Measurements from ENCODE around the gene P2RY11.

The P2RY11 gene

DNA sequence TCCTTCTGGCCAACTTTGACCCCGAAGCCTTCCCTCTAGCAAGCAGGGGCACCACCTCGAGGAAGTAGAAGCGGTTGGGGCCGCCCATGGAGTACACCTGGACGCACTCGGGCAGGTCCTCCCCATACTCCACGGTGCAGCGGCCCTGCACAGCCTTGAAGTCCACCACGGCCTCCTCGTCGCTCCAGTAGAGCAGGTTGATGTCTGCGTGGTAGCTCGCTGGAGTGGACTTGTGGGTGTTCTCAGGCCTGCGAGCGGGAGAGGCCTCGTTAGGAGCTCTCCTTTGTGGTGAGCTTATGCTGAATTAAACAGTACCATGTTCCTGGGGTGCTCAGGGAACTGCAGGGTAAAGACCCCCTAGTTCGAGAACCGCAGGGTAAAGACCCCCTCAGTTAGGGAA lies 30.5 kb downstream of the P2RY11 start:
- DNase-seq = no peak

DNA sequence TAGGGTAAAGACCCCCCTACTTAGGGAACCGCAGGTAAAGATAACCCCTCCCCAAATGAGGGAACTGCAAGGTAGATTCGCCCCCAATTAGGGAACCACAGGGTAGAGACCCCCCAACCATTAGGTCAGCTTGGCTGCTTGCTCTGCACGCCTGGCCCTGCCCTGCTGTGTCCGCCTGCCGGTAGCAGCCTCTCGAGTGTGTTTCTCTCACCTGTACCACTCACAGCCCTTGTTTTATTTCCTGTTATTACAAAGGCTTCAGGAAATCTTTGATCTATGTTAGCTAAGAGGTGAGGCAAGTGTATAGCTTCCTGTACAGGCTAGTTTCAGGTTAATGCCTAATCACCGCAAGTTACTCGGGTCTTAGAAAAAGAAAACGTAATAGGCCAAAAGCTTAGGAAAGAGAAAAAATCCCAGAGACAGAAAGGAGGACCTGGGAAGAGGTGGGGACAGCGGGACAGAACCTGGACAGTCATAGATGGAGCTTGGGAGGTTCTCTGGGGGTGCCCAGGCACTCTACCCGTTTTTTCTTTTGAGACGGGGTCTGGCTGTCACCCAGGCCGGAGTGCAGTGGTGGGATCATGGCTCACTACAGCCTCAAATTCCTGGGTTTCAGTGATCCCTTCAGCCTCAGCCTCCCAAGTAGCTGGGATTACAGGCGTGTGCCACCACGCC lies 31.3 kb downstream of the P2RY11 start:
- DNase-seq = peak; percentile 79

DNA sequence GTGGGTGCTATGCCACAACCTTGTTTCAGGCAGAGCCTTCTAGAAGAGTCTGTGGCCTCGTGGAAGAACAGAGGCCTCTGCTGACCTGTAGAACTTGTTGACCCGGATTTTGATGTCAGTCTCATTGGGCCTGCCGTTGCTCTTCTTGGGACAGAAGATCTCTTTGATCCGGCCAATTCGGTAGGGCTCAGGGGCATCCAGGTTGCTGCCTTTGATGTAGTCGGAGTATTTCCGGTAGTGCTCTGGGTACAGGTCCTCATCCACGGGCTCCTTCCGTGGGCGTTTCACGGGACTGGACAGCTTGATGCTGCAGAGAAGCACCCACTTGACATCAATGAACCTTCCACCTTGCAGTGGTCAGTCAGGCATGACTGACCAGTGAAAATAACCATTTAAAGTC lies 32.2 kb downstream of the P2RY11 start:
- DNase-seq = peak; percentile 71

DNA sequence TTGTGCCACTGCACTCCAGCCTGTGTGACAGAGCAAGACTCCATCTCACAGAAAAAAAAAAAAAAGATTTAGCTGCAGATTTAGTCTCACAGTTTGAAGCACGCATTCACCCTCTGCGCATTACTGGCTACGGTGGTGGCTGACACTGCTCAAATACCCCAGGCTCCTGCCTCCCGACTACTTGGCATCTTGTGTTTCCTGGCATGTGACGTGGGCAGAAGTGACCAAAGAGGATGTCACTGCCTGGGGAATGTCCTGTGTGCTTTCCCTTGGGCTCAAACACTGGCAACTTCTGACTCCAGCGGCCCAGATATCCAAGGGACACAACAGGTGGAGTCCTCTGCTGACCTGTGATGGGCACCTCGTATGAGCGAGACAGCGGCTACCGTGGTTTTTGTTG lies 32.9 kb downstream of the P2RY11 start:
- DNase-seq = no peak

DNA sequence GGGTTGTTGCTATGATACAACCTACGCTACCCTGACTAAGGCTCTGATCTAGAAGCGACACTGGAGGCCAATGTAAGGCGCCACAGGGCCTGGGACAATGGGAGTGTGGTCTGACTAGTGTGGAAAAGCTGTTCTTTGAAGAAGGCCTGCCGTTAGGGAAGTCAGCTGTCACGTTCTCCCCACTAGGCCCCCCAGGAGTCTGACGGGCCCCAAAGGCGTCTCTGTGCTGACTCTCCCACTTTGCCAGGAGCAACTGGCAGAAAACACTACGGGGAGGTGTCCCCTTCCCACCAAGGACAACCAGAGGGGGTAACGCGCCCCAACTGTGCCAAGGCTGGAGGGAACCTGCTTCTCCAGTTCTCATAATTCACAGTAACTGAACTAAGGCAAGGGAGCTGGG lies 33.5 kb downstream of the P2RY11 start:
- DNase-seq = no peak

DNA sequence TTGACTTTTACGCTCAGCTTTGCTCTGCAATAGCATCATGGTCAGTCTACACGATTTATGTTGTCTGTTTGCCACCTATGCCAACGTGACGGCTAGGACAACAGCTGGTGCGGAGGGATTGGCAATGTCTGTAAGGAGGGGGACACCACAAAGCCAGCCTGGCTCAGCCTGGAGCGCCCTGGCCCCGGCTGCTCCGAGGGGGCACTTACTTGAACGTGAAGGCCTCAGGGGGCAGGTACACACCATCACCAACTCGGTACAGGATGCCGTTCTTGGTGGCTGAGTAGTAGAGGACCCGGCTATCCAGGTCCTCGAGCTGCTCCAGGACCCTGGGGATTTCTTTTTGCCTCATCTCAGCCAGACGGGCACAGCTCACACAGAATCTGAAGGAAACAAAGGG lies 34.6 kb downstream of the P2RY11 start:
- no peak for DNase-seq

DNA sequence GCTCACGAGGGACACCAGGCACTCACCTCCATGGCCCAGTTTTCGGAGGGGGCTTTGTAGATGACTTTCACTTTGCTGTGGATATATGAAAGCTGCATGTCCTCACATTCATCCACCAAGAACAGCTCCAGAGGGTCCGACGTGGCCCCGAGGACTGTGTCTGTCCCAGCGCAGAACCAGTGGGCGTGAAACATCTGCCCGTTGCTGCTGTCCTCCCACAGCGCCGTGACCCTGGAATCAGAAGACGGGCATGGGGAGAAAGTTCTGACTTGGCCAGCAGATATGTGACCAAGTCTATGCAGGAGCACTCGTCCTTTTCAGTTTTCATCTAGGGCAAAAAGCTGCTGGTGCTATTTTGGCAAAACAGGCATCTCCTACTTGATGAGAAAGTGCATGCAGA lies 37.9 kb downstream of the P2RY11 start:
- no peak for DNase-seq

DNA sequence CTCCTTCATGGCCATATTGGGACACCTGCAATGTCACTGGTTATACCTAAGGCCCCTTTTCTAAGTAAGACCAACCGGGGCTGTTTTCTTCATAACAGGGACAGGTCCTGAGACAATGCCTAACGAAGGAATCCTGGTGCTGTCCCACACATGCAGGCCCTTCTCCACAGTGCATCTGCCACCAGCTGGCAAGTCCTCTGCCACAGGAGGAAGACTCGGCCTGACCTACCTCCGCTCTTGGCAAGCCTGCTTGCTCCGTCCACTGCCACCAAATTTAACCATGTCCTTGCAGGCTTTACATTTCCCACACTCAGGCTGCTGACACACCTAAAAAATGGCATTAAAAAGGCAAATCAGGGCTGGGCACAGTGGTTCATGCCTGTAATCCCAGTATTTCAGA lies 40.0 kb downstream of the P2RY11 start:
- no peak for DNase-seq

DNA sequence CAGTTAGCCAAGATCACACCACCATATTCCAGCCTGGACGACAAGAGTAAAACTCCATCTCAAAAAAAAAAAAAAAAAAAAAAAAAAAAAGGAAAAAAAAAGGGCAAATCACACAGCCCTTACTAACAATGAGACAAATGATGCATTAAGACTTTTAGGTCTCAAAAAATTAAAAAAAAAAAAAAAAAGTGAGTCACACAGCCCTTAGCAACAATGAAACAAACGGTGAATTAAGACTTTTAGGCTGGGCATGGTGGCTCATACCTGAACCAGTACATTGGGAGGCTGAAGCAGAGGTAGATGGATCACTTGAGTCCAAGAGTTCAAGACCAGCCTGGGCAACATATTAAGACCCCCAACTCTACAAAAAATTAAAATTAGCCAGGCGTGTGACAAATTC lies 40.6 kb downstream of the P2RY11 start:
- DNase-seq = no peak

DNA sequence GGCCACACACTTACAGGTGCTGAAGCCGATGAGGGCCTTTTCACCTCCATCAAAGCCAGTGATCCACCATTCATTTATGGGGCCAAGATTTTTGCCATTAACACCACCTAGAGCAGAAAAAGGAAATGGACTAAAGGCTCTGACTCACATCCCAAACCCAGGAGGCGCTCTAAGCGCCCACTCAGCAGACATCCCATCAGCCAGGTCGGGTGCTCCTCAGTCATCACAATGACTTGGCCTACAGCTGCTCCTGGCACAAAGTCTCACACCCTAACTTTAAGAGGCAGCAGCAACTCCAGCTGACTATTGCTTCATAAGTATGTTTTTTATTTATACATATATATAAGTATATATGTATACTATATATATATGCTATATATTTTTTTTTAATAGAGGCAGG lies 44.3 kb downstream of the P2RY11 start:
- no peak for DNase-seq

DNA sequence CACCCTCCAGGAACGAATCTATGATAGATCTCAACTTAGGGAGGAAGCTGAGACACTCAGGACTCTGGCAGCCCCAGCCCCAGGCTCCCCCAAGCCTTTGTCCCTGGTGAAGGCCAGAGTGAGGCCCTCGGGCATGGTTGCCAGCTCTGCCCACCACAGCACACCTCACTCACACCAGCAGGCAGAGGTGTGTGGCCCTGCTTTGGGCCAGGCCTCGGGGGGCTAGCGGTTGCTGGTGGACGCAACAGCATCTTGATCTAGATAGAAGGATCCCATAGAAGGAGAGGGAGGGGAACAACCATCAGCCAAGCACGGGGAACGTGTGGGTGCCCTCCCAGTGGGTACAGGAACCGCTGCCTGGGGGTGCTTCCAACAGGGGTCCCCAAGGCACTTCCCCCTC lies 46.6 kb downstream of the P2RY11 start:
- no peak for DNase-seq

DNA sequence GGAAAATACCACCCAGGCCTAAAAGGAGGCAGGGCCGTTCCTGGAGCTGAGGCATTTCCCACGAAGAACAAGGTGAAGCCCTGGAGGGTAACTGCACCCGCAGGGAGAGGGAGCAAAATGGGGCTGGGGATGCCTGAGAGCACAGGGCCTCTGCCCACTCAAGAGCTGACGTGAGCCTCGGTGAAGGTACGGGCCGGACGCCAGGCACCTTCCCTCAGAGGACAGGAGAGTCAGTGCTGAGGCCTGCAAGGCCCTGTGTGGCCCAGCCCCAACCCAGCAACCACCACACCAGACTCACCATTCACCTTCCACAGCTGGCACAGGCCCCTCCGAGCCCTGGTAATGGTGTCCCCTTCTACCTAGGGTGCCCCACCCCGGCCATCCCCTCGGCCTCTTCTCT lies 47.0 kb downstream of the P2RY11 start:
- no peak for DNase-seq

DNA sequence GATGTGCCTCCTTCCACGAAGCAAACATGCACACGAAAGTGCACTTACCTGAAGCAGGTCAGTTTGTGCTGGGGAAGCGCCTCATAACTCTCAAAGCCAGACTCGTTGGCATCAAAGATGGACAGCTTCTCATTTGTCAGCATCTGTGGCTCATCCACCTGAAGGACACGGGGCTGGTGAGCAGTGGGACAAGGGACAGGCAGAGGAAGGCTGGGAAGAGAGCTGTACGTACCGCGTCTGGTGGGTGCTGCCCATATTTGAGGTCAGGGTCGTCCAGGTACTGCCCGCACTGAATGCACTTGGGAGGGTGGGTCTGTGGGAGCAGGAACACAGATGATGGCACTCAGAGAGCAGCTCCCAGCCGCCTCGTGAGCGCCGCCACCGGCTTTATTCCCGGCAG lies 48.1 kb downstream of the P2RY11 start:
- no peak for DNase-seq

DNA sequence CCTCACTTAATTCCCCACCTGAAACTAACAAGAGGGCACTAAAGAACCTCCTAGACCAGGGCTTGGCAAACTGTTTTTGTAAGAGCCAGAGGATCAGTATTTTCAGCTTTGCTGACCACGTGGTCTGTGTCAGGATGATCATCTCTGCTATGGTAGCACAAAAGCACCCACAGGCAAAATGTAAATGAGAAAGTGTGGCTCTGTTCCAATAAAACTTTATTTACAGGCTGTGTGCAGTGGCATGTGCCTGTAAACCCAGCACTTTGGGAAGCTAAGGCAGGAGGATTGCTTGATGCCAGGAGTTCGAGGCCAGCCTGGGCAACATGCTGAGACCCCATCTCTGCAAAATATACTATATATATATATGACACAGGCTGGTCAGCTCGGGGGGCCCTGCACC lies 52.0 kb downstream of the P2RY11 start:
- DNase-seq = no peak

Data from activated effector memory CD4-positive, alpha-beta T cell treated with anti-CD3 and anti-CD28 coated beads, Interleukin-2, amount 50 U/mL, for 16 hours (primary cell).